ENCODE data around the gene MAST4. TPM values are rescaled to one million over a fixed set of nuclear protein-coding genes. Genes with fewer than 3 reads are reported as not detected.

MAST4 gene
- total RNA-seq, 1 donor: 12.7 TPM

DNA sequence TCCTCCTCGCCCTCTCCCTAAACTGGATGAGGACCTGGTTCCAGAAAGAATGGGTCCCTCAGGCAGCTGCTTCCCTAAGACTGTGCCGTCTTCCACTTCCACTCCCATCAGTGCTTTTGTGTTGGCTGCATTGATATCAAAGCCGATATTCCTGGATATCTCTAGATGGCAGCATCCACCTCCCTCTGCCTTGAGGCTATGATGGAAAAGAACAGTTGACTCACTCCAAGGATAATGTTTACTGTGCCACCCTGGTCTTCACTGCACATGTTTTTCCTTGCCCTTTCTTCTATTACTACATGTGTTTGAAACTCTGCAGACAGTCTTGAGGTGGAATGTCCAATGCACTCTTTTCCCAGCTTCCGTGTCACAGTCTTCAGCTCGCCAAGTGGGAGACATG, 211.6 kb downstream of the MAST4 start:
- peak; percentile 90 for DNase-seq (ENCODE audit: insufficient read length, low spot score, missing footprints)
- Histone ChIP-seq H3K27ac (ENCODE audit: low read depth, low read length) (no peak overlapping the region), H4K20me1 (ENCODE audit: insufficient read depth, low read length) (no peaks in the 10 kb centered on the region), H3K4me3 (ENCODE audit: insufficient read depth, low read length) (no peak overlapping the region), H2AFZ (ENCODE audit: low read length) (no peak overlapping the region), H3K4me1 (ENCODE audit: insufficient read depth, low read length) (no peaks in the 10 kb centered on the region), H3K36me3 (ENCODE audit: insufficient read depth, low read length) (no peaks in the 10 kb centered on the region), H3K79me2 (ENCODE audit: insufficient read depth, low read length) (no peaks in the 10 kb centered on the region), H3K4me2 (ENCODE audit: insufficient read depth, low read length) (no peak overlapping the region), H3K9me3 (ENCODE audit: low read depth, low read length) (no peaks in the 10 kb centered on the region), H3K27me3 (ENCODE audit: insufficient read depth, low read length) (peaks cover 6% of the 10 kb centered on the region)
- TF ChIP-seq, protein P1, sequence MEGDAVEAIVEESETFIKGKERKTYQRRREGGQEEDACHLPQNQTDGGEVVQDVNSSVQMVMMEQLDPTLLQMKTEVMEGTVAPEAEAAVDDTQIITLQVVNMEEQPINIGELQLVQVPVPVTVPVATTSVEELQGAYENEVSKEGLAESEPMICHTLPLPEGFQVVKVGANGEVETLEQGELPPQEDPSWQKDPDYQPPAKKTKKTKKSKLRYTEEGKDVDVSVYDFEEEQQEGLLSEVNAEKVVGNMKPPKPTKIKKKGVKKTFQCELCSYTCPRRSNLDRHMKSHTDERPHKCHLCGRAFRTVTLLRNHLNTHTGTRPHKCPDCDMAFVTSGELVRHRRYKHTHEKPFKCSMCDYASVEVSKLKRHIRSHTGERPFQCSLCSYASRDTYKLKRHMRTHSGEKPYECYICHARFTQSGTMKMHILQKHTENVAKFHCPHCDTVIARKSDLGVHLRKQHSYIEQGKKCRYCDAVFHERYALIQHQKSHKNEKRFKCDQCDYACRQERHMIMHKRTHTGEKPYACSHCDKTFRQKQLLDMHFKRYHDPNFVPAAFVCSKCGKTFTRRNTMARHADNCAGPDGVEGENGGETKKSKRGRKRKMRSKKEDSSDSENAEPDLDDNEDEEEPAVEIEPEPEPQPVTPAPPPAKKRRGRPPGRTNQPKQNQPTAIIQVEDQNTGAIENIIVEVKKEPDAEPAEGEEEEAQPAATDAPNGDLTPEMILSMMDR (IDR thresholded peaks at IDR 0.05; ENCODE audit: extremely low read depth, low read depth, low read length): peak; percentile 65

- Histone ChIP-seq H3K27me3 (ENCODE audit: insufficient read depth, low read length) (peaks cover 3% of the 10 kb centered on the region), H3K36me3 (ENCODE audit: insufficient read depth, low read length) (no peaks in the 10 kb centered on the region), H3K27ac (ENCODE audit: low read depth, low read length) (no peak overlapping the region), H3K9me3 (ENCODE audit: low read depth, low read length) (no peaks in the 10 kb centered on the region), H4K20me1 (ENCODE audit: insufficient read depth, low read length) (no peaks in the 10 kb centered on the region), H3K4me1 (ENCODE audit: insufficient read depth, low read length) (no peaks in the 10 kb centered on the region), H2AFZ (ENCODE audit: low read length) (no peak overlapping the region), H3K4me3 (ENCODE audit: insufficient read depth, low read length) (no peak overlapping the region), H3K79me2 (ENCODE audit: insufficient read depth, low read length) (no peaks in the 10 kb centered on the region), H3K4me2 (ENCODE audit: insufficient read depth, low read length) (no peak overlapping the region)
- no peak for DNase-seq (ENCODE audit: insufficient read length, low spot score, missing footprints)
- TF ChIP-seq, protein P1 (IDR thresholded peaks at IDR 0.05; ENCODE audit: extremely low read depth, low read depth, low read length): no peak
Measured at GRCh38 chr5:66808663-66809062, 212.5 kb downstream of the MAST4 start.

DNA sequence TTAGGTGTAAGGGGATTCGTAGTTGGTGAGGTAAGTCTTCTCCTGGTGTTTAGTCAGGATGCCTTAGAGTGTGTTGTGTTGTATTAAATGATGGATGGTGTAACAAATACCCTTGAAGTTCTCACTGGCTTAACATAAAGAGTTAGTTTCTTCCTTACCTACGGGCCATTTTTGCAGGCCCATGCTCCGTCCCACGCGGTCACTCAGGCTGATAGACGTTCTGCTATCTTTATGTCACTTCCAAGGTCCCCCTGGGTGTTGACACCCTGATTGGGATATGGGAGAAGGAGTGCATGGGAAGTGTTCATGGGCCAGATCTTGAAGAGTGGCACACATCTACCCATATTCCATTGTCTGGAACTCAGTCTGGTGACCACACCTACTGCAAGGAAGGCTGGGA, 214.0 kb downstream of the MAST4 start:
- Histone ChIP-seq H3K4me2 (ENCODE audit: insufficient read depth, low read length) (no peak overlapping the region), H3K4me1 (ENCODE audit: insufficient read depth, low read length) (no peaks in the 10 kb centered on the region), H3K36me3 (ENCODE audit: insufficient read depth, low read length) (no peaks in the 10 kb centered on the region), H3K27me3 (ENCODE audit: insufficient read depth, low read length) (peaks cover 6% of the 10 kb centered on the region), H3K4me3 (ENCODE audit: insufficient read depth, low read length) (no peak overlapping the region), H3K79me2 (ENCODE audit: insufficient read depth, low read length) (no peaks in the 10 kb centered on the region), H3K27ac (ENCODE audit: low read depth, low read length) (no peak overlapping the region), H2AFZ (ENCODE audit: low read length) (no peak overlapping the region), H4K20me1 (ENCODE audit: insufficient read depth, low read length) (no peaks in the 10 kb centered on the region), H3K9me3 (ENCODE audit: low read depth, low read length) (no peaks in the 10 kb centered on the region)
- TF ChIP-seq, protein P1 (IDR thresholded peaks at IDR 0.05; ENCODE audit: extremely low read depth, low read depth, low read length): no peak
- no peak for DNase-seq (ENCODE audit: insufficient read length, low spot score, missing footprints)

DNA sequence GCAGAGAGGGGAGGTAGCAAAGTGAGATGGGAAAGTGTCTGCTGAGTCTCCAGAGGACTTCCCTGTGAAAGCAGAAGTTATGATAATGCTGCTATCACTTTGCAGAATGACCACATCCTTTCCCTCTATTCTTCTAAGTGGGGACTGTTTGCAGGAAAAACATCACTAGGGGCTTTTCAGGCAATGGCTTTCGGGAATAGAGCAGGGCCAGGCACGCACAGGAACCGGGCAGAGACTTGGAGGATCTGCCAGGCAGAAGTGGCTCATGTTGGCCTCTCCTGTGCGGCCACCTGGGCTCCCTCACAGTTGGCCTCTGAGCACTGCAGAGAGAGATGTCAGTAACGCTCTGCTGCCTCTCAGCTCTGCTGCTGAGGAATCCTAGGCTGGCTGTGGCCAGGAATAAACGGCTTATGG, 214.7 kb downstream of the MAST4 start:
- Histone ChIP-seq H4K20me1 (ENCODE audit: insufficient read depth, low read length) (no peaks in the 10 kb centered on the region), H3K79me2 (ENCODE audit: insufficient read depth, low read length) (no peaks in the 10 kb centered on the region), H3K27me3 (ENCODE audit: insufficient read depth, low read length) (peaks cover 7% of the 10 kb centered on the region), H3K4me1 (ENCODE audit: insufficient read depth, low read length) (no peaks in the 10 kb centered on the region), H2AFZ (ENCODE audit: low read length) (no peak overlapping the region), H3K27ac (ENCODE audit: low read depth, low read length) (no peak overlapping the region), H3K4me2 (ENCODE audit: insufficient read depth, low read length) (no peak overlapping the region), H3K9me3 (ENCODE audit: low read depth, low read length) (no peaks in the 10 kb centered on the region), H3K4me3 (ENCODE audit: insufficient read depth, low read length) (no peak overlapping the region), H3K36me3 (ENCODE audit: insufficient read depth, low read length) (no peaks in the 10 kb centered on the region)
- TF ChIP-seq, protein P1 (IDR thresholded peaks at IDR 0.05; ENCODE audit: extremely low read depth, low read depth, low read length): no peak
- no peak for DNase-seq (ENCODE audit: insufficient read length, low spot score, missing footprints)
